Calu3 (cell line): ENCODE measurements around the gene THAP2. TPM values are rescaled to one million over a fixed set of nuclear protein-coding genes. Genes with fewer than 3 reads are reported as not detected.

Source experiments
- BruUV-seq: library from RNA; stranded (reverse); fragments of 400-500 nt; replicated peaks from 2 replicates; lab custom pipeline; 2021; lab: Mats Ljungman, UMichigan
- CTCF ChIA-PET: fragments of 300-600 bp; sonication (Branson Sonifier 250); formaldehyde crosslinking; loops from one replicate; lab custom pipeline; 2022; ENCODE audit warnings: antibody characterized with exemption; lab: Charles Lee
- DNase-seq: peaks from one replicate; pipeline ENCODE4 v3.0.0; 2022
- H3K27ac Mint-ChIP-seq: one replicate; pipeline ENCODE4 v1.8.0; 2022; ENCODE audit warnings: mixed read lengths; ENCODE audit not compliant: unreplicated experiment
- H3K27me3 Mint-ChIP-seq: one replicate; pipeline ENCODE4 v1.8.0; 2022; ENCODE audit warnings: mixed read lengths; ENCODE audit not compliant: unreplicated experiment
- H3K36me3 Mint-ChIP-seq: one replicate; pipeline ENCODE4 v1.8.0; 2022; ENCODE audit warnings: mild to moderate bottlenecking, moderate library complexity, mixed read lengths; ENCODE audit not compliant: insufficient read depth, unreplicated experiment
- H3K4me1 Mint-ChIP-seq: one replicate; pipeline ENCODE4 v1.8.0; 2022; ENCODE audit warnings: mild to moderate bottlenecking, low read depth, mixed read lengths; ENCODE audit not compliant: unreplicated experiment
- H3K4me3 Mint-ChIP-seq: one replicate; pipeline ENCODE4 v1.8.0; 2022; ENCODE audit warnings: mild to moderate bottlenecking, low read depth, moderate library complexity, mixed read lengths; ENCODE audit not compliant: unreplicated experiment
- H3K9me3 Mint-ChIP-seq: one replicate; pipeline ENCODE4 v1.8.0; 2022; ENCODE audit warnings: low read depth, mixed read lengths; ENCODE audit not compliant: unreplicated experiment
- CTCF ChIP-seq: fragments of 200-600 bp; IDR thresholded peaks from one replicate; pipeline ENCODE4 v1.8.0; 2022; ENCODE audit warnings: antibody characterized with exemption; ENCODE audit not compliant: unreplicated experiment
- intact Hi-C: fragments of 100-400 bp; cut with micrococcal nuclease; formaldehyde crosslinking; loops from one replicate; pipeline ENCODE4 v1.10.0; 2022; ENCODE audit not compliant: unreplicated experiment
- total RNA-seq: library from RNA; stranded (reverse); gene quantifications from 2 replicates; pipeline ENCODE4 v1.2.3, GENCODE V29; 2022

THAP2 gene
- total RNA-seq, 1 experiment from 2014 or later: 9.6 TPM

GRCh38 chr12:71645268-71645667 lies 18.8 kb upstream of the THAP2 start:
- no peak for TF ChIP-seq CTCF
- intact Hi-C loops: no loop called here
- no peaks in the 10 kb centered on the region for H3K9me3 Mint-ChIP-seq
- no peaks in the 10 kb centered on the region for H3K4me1 Mint-ChIP-seq
- H3K27me3 Mint-ChIP-seq: no peaks in the 10 kb centered on the region
- CTCF ChIA-PET: interaction anchor here (1.3 kb wide), 1 partner anchor 9 kb away, joined by 7 read pairs; no protein-coding TSS in a partner anchor
- no peak overlapping the region for H3K4me3 Mint-ChIP-seq
- H3K27ac Mint-ChIP-seq: no peak overlapping the region
- peaks cover 52% of the 10 kb centered on the region for H3K36me3 Mint-ChIP-seq
- DNase-seq: no peak
- no TSS peak for BruUV-seq

DNA sequence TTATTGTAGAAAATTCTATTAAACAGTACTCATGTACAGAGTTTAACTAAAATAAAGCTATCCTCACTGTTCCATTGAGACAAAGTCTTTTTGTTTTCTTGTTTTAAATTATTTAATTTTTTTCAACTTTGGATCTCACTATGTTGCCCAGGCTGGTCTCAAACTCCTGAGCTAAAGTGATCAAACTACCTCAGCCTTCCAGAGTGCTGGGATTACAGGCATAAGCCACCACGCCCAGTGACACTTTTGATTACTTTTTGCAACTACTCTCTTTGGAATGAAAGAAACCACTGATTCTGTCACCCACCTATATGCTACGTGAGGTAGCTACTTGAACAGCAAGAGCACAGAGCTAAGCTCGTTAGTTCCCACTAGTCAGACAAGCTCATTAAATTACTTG lies 17.6 kb upstream of the THAP2 start:
- no peak for DNase-seq
- intact Hi-C loops: no loop called here
- no TSS peak for BruUV-seq
- no peaks in the 10 kb centered on the region for H3K4me1 Mint-ChIP-seq
- CTCF ChIA-PET: interaction anchor here (0.7 to 1.2 kb wide), 2 partner anchors 10 to 17 kb away, joined by 3 to 5 read pairs; partner anchors contain the start of genes THAP2 and ZFC3H1
- TF ChIP-seq CTCF: no peak
- no peaks in the 10 kb centered on the region for H3K27me3 Mint-ChIP-seq
- H3K4me3 Mint-ChIP-seq: no peak overlapping the region
- no peak overlapping the region for H3K27ac Mint-ChIP-seq
- H3K36me3 Mint-ChIP-seq: peaks cover 46% of the 10 kb centered on the region
- no peaks in the 10 kb centered on the region for H3K9me3 Mint-ChIP-seq

GRCh38 chr12:71648537-71648936 lies 15.6 kb upstream of the THAP2 start:
- Mint-ChIP-seq H3K4me3 (no peak overlapping the region), H3K9me3 (no peaks in the 10 kb centered on the region), H3K36me3 (peaks cover 33% of the 10 kb centered on the region), H3K4me1 (no peaks in the 10 kb centered on the region), H3K27ac (no peak overlapping the region), H3K27me3 (no peaks in the 10 kb centered on the region)
- BruUV-seq: no TSS peak
- DNase-seq: no peak
- no peak for TF ChIP-seq CTCF
- intact Hi-C loops: no loop called here
- CTCF ChIA-PET: interaction anchor here (1.3 to 1.8 kb wide), 2 partner anchors 16 to 98 kb away, joined by 3 to 5 read pairs; partner anchors contain the start of gene THAP2

- DNase-seq: no peak
- Mint-ChIP-seq H3K36me3 (peaks cover 25% of the 10 kb centered on the region), H3K9me3 (no peaks in the 10 kb centered on the region), H3K27me3 (no peaks in the 10 kb centered on the region), H3K27ac (no peak overlapping the region), H3K4me1 (no peaks in the 10 kb centered on the region), H3K4me3 (no peak overlapping the region)
- TF ChIP-seq CTCF: no peak
- intact Hi-C loops: no loop called here
- CTCF ChIA-PET: interaction anchor here (1.8 kb wide), 1 partner anchor 98 kb away, joined by 5 read pairs; no protein-coding TSS in a partner anchor
- BruUV-seq: no TSS peak
Observed at GRCh38 chr12:71649401-71649800, 14.7 kb upstream of the THAP2 start.
